ENCODE measurements around the gene WDFY4. TPM values are rescaled to one million over a fixed set of nuclear protein-coding genes. Genes with fewer than 3 reads are reported as not detected.

Gene WDFY4
- total and polyA plus RNA-seq, 7 donors = 0.23 to 1.3 (median 0.69) TPM

DNA sequence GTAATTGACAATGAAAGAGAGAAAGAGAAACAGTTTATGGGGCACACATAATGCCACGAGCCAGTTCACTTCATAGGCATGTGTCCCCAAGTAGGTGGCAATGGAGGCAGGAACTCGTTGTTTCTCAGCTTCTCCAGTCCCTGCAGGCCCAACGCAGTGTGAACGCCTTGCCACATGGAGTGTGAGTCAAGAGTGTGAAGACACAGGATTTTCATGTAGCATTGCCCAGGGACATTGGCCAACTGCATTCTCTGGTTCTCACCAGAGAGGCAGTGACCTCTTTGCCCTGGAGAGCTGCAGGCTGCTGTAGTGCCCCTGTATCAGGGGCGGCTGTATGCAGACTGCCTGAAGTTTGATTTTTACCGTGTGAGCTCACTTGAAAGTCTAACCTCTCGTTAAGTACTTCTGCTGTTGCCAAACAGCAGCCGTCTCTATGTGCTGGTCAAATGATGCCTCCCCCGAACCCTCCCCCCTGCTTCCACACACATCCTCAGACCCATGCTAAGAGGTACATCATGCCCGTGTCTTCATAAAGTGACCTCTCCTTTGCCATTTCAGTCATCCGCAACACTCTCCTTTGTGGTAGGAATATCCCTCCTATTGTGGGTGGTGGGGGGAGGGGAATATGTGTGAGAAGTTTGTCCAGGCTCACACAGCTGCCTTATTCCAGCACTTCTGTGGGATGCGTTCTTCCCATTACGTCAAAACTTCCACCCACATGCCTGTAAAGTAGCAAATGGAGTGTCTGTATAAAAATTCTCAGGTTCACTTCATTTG lies 242.3 kb downstream of the WDFY4 start:
- TF ChIP-seq, protein P1, sequence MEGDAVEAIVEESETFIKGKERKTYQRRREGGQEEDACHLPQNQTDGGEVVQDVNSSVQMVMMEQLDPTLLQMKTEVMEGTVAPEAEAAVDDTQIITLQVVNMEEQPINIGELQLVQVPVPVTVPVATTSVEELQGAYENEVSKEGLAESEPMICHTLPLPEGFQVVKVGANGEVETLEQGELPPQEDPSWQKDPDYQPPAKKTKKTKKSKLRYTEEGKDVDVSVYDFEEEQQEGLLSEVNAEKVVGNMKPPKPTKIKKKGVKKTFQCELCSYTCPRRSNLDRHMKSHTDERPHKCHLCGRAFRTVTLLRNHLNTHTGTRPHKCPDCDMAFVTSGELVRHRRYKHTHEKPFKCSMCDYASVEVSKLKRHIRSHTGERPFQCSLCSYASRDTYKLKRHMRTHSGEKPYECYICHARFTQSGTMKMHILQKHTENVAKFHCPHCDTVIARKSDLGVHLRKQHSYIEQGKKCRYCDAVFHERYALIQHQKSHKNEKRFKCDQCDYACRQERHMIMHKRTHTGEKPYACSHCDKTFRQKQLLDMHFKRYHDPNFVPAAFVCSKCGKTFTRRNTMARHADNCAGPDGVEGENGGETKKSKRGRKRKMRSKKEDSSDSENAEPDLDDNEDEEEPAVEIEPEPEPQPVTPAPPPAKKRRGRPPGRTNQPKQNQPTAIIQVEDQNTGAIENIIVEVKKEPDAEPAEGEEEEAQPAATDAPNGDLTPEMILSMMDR (IDR thresholded peaks at IDR 0.05) = no peak
- ATAC-seq (no peak), DNase-seq (no peak)
- no peaks in the 10 kb centered on the region for H3K27me3 ChIP-seq (ENCODE audit: insufficient read depth in 3 of 3, low read length in 2 of 3)
- intact Hi-C loops (cut with DNase I) = no loop called here
- 49 to 56% (median 56%) methylated on average over 13 of the region's 13 CpGs for WGBS, 3 donors
- no peaks in the 10 kb centered on the region for H3K4me1 ChIP-seq
- no peak overlapping the region for H3K4me3 ChIP-seq
- no peaks in the 10 kb centered on the region for H3K36me3 ChIP-seq (ENCODE audit: insufficient read depth in 1 of 2, low read depth in 1 of 2)
- H3K9me3 ChIP-seq = no peaks in the 10 kb centered on the region
- no peak overlapping the region for H3K27ac ChIP-seq

DNA sequence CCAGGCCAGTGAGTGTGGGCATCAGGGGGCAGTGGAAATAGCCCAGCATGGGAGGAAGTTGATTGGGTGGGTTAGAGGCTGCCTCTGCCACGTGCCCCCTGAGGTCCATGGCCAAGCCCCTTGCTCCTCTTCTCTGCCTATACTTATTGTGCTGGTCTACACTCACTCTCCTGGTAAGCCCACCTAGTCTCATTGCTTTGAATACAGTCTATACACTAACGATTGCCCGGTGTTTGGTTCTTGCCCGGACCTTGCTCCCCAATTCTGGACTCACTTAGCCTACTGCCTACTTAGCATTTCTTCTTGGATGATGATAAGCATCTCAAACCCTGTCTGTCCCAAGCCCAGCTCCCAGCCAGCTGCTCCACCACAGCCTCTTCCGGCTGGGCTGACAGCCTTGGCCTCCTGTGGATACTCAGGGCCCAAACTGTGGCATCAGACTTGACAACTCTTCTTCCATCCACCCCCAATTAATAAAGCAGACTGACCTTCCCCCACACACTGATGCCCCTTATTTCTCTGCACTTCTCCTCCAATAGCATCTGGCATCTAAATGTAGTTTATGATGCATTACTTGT lies 244.8 kb downstream of the WDFY4 start:
- intact Hi-C loops (cut with DNase I) = no loop called here
- TF ChIP-seq, protein P1 (IDR thresholded peaks at IDR 0.05) = no peak
- no peak for ATAC-seq

DNA sequence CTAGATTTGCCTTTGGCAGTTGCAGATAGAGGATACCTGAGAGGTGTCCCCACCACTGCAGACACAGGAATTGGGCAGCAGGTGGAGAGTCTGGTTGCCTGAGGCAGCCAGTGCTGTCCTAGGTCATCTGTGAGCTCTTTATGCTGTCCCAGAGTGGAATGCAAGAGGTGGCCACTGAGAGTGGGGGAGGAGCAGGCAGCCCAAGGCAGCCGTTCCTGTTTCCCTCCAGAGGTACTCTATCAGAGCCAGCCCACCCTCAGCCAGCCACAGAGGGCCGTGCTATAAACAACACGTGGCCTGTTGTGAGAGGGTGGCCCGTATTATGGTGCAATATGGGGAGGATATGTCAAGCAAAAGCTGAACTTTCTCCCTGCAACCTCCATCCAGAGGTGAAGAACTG lies 246.5 kb downstream of the WDFY4 start:
- no peak for ATAC-seq
- intact Hi-C loops (cut with DNase I) = no loop called here
- TF ChIP-seq, protein P1 (IDR thresholded peaks at IDR 0.05) = no peak
- no peak for DNase-seq
- H3K36me3 ChIP-seq (ENCODE audit: insufficient read depth in 1 of 2, low read depth in 1 of 2) = no peaks in the 10 kb centered on the region
- WGBS, 3 donors = 38 to 58% (median 57%) methylated on average over 4 of the region's 4 CpGs
- H3K27ac ChIP-seq = no peak overlapping the region
- no peaks in the 10 kb centered on the region for H3K4me1 ChIP-seq
- no peaks in the 10 kb centered on the region for H3K27me3 ChIP-seq (ENCODE audit: insufficient read depth in 3 of 3, low read length in 2 of 3)
- H3K4me3 ChIP-seq = no peak overlapping the region
- no peaks in the 10 kb centered on the region for H3K9me3 ChIP-seq

More for the DNA sequence above, 244.8 kb downstream of the WDFY4 start:
- no peak for DNase-seq
- Histone ChIP-seq H3K4me3 (no peak overlapping the region), H3K4me1 (no peaks in the 10 kb centered on the region), H3K36me3 (ENCODE audit: insufficient read depth in 1 of 2, low read depth in 1 of 2) (no peaks in the 10 kb centered on the region), H3K27ac (no peak overlapping the region), H3K27me3 (ENCODE audit: insufficient read depth in 3 of 3, low read length in 2 of 3) (no peaks in the 10 kb centered on the region), H3K9me3 (no peaks in the 10 kb centered on the region)
- WGBS, 3 donors = 65 to 74% (median 67%) methylated on average over 5 of the region's 5 CpGs

DNA sequence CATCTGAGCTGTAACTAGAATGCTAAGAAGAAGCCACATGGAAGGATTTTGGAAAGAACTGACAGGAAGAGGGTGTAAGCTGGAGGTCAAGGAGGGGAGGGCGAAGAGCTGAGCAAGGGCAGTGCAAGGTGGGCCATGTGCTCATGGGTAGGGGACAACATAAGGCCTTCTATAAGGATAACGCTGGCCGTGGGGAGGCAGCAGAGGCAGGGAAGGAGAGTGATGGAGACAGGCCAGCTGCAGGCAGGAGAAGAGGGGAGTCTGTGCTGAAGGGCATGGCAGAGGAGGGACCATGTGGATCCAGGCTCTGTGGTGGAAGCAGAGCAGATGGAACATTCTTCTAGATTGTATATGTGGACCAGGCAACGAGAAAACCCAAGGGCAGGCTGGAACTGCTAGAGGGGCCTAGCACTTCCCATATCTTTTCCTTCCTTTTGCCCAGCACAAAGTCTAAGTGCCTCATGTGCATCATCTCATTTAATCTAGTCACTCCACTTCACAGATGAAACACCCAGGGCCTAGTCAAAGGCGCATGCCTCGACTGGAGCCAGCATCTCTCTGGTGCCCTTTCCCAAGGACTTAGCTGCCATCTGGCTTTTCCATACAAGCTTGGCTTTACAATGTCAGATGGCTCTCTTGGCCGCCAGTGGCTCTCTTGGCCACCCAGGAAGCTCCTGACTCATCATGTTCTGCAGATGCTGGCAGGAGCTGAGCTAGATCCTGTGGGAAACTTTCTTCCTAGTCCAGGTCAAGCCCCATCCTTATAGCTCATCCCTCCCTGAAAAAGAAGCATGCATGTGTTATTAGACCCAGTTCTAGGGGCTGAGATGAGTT lies 248.4 kb downstream of the WDFY4 start:
- H3K27me3 ChIP-seq (ENCODE audit: insufficient read depth in 3 of 3, low read length in 2 of 3) = no peaks in the 10 kb centered on the region
- H3K4me3 ChIP-seq = no peak overlapping the region
- H3K36me3 ChIP-seq (ENCODE audit: insufficient read depth in 1 of 2, low read depth in 1 of 2) = no peaks in the 10 kb centered on the region
- H3K9me3 ChIP-seq = no peaks in the 10 kb centered on the region
- no peak for DNase-seq
- TF ChIP-seq, protein P1 (IDR thresholded peaks at IDR 0.05) = no peak
- WGBS, 3 donors = 67 to 69% (median 69%) methylated on average over 7 of the region's 7 CpGs
- H3K4me1 ChIP-seq = no peaks in the 10 kb centered on the region
- ATAC-seq = no peak
- no peak overlapping the region for H3K27ac ChIP-seq
- intact Hi-C loops (cut with DNase I) = no loop called here
